HG03280 (cell line): ENCODE data around the gene EPC1.

ENCODE experiments used
- ATAC-seq: cut with Tn5 transposase; IDR thresholded peaks from one replicate; pipeline ENCODE4 v1.9.1; 2021; ENCODE audit warnings: mild to moderate bottlenecking, moderate library complexity; ENCODE audit not compliant: unreplicated experiment

EPC1 gene

GRCh38 chr10:32340596-32341180, 6.3 kb downstream of the EPC1 start:
- no peak for ATAC-seq

- ATAC-seq = no peak
Observed at GRCh38 chr10:32338262-32338661, 8.7 kb downstream of the EPC1 start.

- ATAC-seq = no peak
Observed at GRCh38 chr10:32337350-32337749, 9.6 kb downstream of the EPC1 start.

DNA sequence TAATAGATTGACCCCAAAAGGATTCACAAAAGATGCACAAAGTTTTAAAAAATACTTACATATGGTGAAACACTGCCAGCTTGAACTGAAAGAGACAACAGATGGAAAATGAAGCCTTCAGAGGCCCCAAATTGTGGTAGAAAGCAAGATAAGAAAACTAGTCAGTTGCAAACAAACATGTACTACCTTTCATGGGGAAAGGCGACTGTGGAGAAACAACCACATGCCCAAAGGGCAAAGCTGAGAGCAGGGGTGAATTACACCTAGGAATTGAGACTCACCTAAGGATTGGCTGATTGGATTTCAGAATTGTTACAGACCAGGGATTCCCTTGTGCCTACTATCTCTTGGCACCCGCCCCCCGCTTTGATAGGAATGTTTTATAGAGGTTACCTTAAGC, 13.1 kb downstream of the EPC1 start:
- no peak for ATAC-seq

DNA sequence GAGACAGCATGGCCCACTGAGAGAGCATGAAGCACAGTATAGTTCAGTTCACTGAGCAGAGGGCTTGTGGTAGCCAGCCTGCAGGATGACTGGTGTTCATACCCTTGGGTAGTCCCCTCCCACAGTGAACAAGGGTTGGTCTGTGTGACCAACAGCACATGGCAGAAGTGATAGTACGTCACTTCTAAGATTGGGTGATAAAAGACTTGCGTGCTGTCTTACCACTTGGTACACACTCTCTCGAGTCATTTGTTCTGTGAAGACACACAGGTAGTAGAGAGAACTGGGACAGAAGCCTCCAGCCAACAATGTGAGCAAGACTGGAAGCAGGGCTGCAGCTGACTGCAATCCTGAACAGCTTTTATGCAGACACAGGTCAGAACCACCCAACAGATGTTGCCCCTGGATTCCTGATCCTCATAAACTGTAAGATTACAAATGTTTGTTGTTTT, 14.6 kb downstream of the EPC1 start:
- peak; percentile 93 for ATAC-seq

GRCh38 chr10:32331606-32332005, 15.4 kb downstream of the EPC1 start:
- ATAC-seq = no peak

DNA sequence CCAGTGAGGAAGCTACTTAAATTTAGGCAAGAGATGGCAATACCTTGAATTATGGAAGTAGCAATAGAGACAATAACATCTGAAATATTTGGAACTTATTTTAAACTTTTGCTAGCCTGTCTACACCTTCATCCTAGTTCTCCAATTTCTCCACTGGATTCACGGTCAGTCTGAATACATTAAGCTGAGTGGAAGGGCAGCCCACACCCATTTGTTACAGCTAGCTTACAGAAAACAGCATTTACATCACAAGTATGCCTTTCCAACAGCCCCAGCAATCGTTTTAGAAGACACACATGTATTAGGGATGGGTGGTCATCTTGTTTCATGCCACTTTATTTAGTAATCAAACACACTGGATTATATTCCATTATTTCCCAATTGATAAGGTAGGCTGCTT, 16.7 kb downstream of the EPC1 start:
- ATAC-seq = no peak

DNA sequence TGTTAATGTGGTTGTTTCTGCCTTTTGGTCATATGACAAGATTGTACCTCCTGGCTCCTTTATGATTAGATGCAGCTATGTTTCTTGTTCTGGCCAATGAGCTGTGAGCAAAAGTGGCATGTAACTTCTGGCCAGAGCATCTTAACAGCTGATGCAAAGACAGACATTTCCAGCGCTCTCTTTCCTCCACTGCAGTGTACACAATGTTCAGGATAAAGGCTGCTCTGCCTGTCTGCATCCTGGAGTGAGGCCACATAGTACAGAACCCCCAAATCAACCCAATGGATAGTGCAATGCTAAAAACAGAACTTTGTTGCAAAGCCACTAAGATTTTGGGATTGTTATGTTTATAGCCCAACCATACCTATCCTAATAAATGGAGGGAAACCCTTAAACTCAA, 17.9 kb downstream of the EPC1 start:
- ATAC-seq = no peak

GRCh38 chr10:32328499-32328898, 18.5 kb downstream of the EPC1 start:
- no peak for ATAC-seq

DNA sequence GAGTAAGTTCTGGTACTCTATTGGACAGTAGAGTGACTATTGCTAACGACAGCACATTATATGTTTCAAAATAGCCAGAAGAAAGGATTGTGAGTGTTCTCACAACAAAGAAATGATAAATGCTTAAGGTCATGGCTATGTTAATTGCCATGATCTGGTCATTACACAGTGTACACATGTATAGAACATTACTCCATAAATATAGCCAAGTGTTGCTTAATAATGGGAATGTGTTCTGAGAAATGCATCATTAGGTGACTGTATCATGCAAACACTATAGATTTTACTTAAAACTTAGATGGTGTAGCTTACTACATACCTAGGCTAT, 19.6 kb downstream of the EPC1 start:
- ATAC-seq = no peak

DNA sequence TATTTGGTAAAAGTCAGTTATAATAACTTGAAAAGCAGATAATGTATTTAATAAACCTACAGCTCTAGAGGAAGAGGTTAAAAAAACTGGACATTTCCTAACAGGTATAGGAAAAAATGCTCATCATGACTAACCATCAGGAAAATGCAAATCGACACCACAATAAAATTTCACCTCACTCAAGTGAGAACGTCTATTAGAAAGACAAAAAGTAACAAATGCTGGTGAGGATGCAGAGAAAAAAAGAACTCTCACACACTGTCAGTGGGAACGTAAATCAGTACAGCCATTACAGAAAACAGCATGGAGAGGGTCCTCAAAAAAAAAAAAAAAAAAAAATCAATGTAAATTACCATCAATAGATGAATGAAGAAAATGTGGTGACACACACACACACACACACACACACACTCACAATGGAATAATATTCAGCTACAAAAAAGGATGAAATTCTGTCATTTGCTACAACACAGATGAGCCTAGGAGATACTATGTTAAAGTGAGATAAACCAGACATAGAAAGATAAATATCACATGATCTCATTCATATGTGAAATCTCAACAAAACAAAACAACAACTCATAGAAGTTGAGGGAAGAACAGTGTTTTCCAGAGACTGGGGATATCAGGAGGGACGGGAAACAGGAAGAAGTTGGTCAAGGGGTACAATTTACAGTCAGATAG, 20.1 kb downstream of the EPC1 start:
- no peak for ATAC-seq

GRCh38 chr10:32326119-32326518, 20.8 kb downstream of the EPC1 start:
- ATAC-seq = peak; percentile 74

DNA sequence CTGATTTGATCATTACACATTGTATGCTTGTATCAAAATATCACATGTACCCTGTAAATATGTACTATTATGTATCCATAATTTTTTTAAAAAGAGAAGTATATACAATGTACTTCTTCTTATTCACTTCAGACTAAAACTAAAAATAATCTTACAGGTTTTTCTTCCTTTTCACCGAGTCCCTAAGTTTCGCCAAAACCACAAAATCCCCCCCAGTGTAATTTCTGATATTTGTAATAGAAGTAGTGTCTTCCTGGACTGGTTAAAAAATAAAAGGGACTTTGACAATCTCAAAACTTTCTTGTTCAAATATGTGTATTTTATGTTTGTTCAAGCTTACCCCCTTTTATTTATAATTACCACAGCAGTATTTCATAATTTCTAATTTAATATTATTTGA, 23.9 kb downstream of the EPC1 start:
- ATAC-seq = no peak

- ATAC-seq = no peak
Observed at GRCh38 chr10:32321016-32321631, 25.8 kb downstream of the EPC1 start.

DNA sequence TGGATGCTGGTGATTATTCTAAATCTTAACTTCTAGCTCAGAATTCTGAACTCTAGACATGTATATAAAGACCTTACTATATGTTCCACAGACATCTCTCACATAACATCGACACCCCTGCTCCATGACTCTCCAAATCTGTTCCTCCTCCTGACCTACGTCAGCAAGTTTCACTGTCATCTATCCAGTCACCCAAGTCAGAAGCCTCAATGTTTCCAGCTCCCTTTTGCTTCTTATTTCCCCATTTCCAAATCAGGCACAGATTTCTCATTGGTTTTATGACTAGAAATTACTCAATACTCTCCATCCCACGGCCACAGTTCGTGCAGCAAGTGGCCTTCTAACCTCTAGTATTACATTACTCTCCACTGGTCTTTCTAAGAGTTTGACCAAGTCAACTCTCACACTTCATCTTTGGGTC, 28.5 kb downstream of the EPC1 start:
- ATAC-seq = peak; percentile 43

DNA sequence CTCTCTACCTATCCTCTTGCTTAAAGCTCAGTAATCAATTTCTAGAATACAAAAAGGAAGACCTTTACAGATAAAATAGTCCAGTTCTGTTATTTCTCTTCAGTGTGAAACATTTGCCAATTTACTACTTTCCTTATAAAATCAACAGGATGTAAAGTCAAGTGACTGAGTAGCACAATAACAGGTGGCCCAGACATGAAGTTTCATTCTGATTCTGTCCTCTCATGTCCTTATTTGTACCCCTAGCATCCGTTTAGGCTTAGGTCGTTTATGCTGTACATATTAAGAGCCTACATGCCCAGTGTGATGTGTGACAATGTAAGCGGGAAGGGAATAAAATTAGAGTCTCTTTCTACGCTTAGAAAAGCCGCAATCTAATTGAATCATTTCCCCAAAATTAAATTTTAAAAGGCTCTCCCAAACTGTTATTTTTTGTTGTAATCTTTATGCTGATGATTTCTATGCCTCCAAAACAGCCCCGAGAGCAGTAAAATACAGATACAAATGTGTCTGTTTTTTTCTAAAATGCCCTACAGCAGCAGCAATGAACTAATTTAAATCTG, 29.1 kb downstream of the EPC1 start:
- ATAC-seq = peak; percentile 95

DNA sequence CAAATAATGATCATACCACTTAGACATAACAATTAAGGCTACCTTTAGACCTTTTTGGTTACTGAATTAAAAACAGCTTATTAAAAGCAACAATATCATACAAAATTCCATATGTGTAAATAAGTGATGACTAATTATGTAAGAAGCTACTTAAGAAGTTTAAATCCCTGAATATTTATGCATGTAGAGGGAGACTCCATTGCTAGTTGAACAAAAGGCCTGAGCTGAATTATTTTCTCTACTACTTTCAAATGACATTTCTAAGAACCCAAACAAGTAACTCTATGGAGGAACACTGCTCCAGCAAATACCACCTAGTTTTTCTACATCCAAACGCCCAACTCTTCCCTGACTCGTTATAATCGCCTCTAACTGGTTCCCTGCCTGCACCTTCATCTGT, 31.5 kb downstream of the EPC1 start:
- no peak for ATAC-seq

DNA sequence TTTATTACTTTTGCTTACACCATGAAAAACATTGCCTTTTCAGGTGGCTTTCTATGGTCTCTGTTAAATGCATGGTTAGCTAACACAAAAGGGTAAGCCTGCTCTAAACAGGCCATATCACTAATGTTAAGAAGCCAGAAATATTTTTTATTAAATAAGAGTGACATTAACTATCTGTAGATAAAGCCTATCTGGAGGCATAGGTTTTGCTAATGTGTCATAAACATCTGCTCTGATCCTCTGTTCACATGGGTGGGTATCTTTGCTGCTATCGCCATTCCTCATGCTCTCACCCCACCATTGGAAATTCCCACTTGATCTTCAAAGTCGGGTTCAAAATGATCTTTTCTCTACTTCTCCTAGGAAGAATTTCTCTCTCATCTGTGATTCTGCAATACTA, 32.4 kb downstream of the EPC1 start:
- ATAC-seq = no peak

- peak; percentile 75 for ATAC-seq
Observed at GRCh38 chr10:32308027-32308603, 38.8 kb downstream of the EPC1 start.

- ATAC-seq = no peak
Observed at GRCh38 chr10:32307609-32308008, 39.3 kb downstream of the EPC1 start.

DNA sequence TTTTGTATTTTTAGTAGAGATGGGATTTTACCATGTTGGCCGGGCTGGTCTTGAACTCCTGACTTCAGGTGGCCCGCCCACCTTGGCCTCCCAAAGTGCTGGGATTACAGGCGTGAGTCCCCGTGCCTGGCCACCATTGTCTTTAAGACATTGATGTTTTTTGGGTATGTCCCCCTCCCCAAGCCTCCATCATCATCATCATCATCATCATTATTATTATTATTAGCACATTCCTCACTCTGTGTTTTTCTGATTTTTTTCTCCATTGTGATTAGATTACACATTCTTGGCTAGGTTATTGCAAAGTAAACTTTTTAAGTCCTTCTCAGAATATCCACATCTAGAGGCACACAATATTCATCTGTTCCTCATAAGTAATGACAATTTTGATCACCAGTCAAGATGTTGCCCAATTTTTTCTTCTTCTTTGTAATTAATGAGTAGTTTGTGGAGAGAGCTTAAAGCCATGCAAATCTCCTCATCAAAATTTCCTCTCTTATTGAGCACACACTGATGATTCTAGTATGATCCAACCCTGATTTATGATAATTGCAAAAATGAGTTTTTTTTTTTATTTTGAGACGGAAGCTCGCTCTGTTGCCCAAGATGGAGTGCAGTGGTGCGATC, 47.5 kb downstream of the EPC1 start:
- no peak for ATAC-seq
